Left renal pelvis (tissue), 4 donors: ENCODE results near the gene OGG1. TPM values are rescaled to one million over a fixed set of nuclear protein-coding genes. Genes with fewer than 3 reads are reported as not detected.

Experiments
- polyA plus RNA-seq, 4 donors: library from polyadenylated mRNA; unstranded; fragments of 120-200 nt; gene quantifications; one replicate each; pipeline ENCODE4 v1.2.1, GENCODE V29; 2013; ENCODE audit not compliant: insufficient read length in 4 of 4

Gene OGG1
- polyA plus RNA-seq, 4 donors, result 32.1 to 74.8 (median 50.5) TPM

Other genes with a start within 250 kb of the OGG1 start
- gene LHFPL4, start 196.1 kb upstream of the OGG1 start, polyA plus RNA-seq, result under 1 TPM; 0.03 to 0.07 (median 0.06) TPM
- gene MTMR14, start 100.4 kb upstream of the OGG1 start, polyA plus RNA-seq, result 10 to 100 TPM; 22.7 to 38.6 (median 31.8) TPM
- under 1 TPM in 2 of 4 donors, not detected in 2; 0.15 to 0.17 TPM for gene CPNE9, start 46.1 kb upstream of the OGG1 start, polyA plus RNA-seq
- gene BRPF1, start 18.2 kb upstream of the OGG1 start, polyA plus RNA-seq, result 10 to 100 TPM; 18.5 to 23.2 (median 19.0) TPM
- gene CAMK1, start 20.0 kb downstream of the OGG1 start, polyA plus RNA-seq, result 10 to 100 TPM; 17.0 to 41.1 (median 21.1) TPM
- 10 to 100 TPM; 50.5 to 79.8 (median 60.8) TPM for gene TADA3, start 42.5 kb downstream of the OGG1 start, polyA plus RNA-seq
- 100 to 1,000 TPM; 103 to 150 (median 131) TPM for gene ARPC4, start 43.1 kb downstream of the OGG1 start, polyA plus RNA-seq
- gene TTLL3, start 60.3 kb downstream of the OGG1 start, polyA plus RNA-seq, result 10 to 100 TPM; 33.3 to 93.1 (median 56.7) TPM
- 10 to 100 TPM; 20.4 to 43.0 (median 30.8) TPM for gene RPUSD3, start 94.1 kb downstream of the OGG1 start, polyA plus RNA-seq
- gene CIDEC, start 130.3 kb downstream of the OGG1 start, polyA plus RNA-seq, result under 1 TPM in 1 of 4 donors, not detected in 3; 0.37 TPM
- gene JAGN1, start 140.7 kb downstream of the OGG1 start, polyA plus RNA-seq, result 10 to 100 TPM; 31.1 to 46.2 (median 44.1) TPM
- 10 to 100 TPM in 3 of 4 donors, 1 to 10 TPM in 1; 1.8 to 20.1 (median 14.7) TPM for gene IL17RE, start 152.9 kb downstream of the OGG1 start, polyA plus RNA-seq
- gene IL17RC, start 167.1 kb downstream of the OGG1 start, polyA plus RNA-seq, result 10 to 100 TPM; 39.0 to 44.0 (median 42.5) TPM
- 10 to 100 TPM; 44.9 to 77.3 (median 54.0) TPM for gene CRELD1, start 183.9 kb downstream of the OGG1 start, polyA plus RNA-seq
- gene PRRT3, start 202.5 kb downstream of the OGG1 start, polyA plus RNA-seq, result 1 to 10 TPM; 3.2 to 5.6 (median 3.6) TPM
- 10 to 100 TPM; 65.1 to 94.4 (median 83.4) TPM for gene EMC3, start 236.9 kb downstream of the OGG1 start, polyA plus RNA-seq